NCI-H69 (cell line): ENCODE results near the gene COL23A1.
A peak's percentile ranks its signal among the peaks of the same experiment; 100 is the strongest.

Experiments used
- DNase-seq: peaks from one replicate; lab custom pipeline; 2025; lab: John Stamatoyannopoulos, UW

COL23A1 gene

GRCh38 chr5:178434851-178435250 is 155.3 kb downstream of the COL23A1 start:
- peak; percentile 33 for DNase-seq

- no peak for DNase-seq
Observed at GRCh38 chr5:178434016-178434761, 156.0 kb downstream of the COL23A1 start.

- no peak for DNase-seq
Observed at GRCh38 chr5:178433273-178433775, 156.9 kb downstream of the COL23A1 start.

GRCh38 chr5:178432421-178433272 is 157.5 kb downstream of the COL23A1 start:
- no peak for DNase-seq

GRCh38 chr5:178431782-178432165 is 158.4 kb downstream of the COL23A1 start:
- DNase-seq = no peak

GRCh38 chr5:178431063-178431781 is 159.0 kb downstream of the COL23A1 start:
- no peak for DNase-seq

- no peak for DNase-seq
Observed at GRCh38 chr5:178430186-178431062, 159.8 kb downstream of the COL23A1 start.

GRCh38 chr5:178429491-178430185 is 160.6 kb downstream of the COL23A1 start:
- DNase-seq = no peak

DNA sequence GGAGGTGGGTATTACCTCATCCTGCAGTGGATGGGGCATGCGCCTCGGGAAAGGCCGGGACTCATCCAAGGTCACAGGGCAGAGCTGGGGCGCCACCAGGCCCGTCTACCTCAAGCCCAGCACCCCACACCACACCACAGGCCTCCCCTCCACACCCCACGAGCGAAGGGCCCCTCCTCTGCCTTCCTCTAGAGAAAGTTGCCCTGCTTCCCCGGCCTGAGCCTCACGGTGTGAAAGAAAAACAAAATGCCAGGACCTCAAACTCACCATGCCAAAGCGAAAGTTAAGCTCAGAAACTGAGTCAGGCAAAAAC is 161.1 kb downstream of the COL23A1 start:
- DNase-seq = no peak

GRCh38 chr5:178428341-178429155 is 161.6 kb downstream of the COL23A1 start:
- DNase-seq = no peak

DNA sequence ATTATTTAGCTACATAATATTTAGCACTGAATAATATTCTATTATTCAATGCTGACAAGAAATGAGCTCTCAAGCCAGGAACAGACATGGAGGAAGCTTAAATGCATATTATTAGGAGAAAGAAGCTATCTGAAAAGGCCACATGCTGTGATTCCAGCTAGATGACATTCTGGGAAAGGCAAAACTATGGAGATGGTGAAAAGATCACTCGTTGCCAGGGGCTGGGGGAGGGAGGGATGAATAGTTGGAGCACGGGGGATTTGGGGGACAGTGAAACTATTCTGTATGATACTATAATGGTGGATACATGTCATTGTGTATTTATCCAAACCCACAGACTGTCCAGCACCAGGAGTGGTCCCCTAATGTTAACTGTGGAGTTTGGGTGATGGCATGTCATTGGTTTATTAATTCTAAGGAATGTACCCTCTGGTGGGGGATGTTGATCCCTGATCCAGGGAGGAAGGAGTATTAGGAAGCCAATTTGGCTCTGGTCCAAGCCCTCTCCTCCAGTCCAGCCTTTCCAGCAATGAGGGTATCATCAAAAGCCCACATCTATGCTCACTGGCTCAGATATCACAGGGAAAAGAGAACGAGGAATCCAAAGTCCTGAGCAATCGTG is 162.5 kb downstream of the COL23A1 start:
- DNase-seq = no peak

- no peak for DNase-seq
Observed at GRCh38 chr5:178426326-178427130, 163.7 kb downstream of the COL23A1 start.

DNA sequence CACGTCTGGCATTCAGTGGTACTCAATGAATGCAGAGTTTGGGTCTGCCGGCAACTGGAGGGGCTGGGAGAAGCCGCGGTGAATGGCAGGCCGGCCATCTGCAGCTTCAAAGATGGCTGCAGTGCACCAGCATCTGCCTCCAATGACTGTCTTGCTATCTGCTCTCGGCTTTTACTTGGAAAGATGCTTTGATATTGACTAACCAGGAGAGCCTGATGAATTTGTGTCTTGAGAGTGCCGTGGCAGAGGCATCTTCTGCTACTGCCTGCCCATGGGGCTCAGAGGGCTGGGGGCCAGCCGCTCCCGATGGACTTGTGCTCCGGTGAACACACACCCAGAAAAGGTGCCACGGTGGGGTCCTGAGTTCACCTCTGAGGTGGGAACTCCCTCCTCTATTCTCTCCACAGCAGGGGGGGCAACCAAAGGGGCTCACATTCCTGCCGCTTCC is 164.5 kb downstream of the COL23A1 start:
- no peak for DNase-seq

- no peak for DNase-seq
Observed at GRCh38 chr5:178424810-178425177, 165.4 kb downstream of the COL23A1 start.

- DNase-seq = no peak
Observed at GRCh38 chr5:178423901-178424809, 166.0 kb downstream of the COL23A1 start.

DNA sequence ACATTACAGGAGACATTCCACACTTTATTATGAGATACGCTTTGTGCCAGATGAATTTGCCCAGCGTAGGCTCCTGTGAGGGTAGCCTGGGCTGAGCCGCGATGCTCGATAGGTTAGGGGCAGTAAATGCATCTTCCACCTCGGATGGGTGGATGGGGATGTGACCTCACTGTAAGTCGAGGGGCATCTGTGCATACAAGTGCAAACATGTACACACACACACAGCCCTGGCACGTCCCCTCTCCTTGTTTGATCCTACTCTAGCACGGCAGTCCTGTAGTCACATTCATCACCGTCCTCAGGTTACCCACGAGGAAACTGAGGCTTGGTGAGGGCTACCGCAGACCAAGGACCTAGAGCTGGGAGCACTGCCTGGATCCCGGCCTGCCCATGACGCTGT is 166.8 kb downstream of the COL23A1 start:
- no peak for DNase-seq

DNA sequence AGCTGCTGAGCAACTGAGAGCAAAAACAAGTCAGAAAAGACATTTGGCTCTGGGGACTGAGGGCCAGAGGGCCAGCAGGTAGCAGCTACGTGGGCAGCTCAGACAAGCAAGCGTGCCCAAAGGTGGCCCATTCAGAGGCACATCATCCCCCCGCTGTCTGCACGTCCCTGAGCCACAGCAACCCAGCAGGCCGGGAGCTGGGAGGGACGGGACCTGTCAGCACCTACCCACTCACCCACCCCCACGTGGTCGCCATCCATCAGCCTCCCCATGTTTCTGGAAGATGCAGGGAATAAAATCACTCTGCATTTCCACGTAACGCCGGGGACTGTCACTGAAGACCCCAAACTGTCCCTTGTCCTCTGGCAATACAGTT is 167.8 kb downstream of the COL23A1 start:
- no peak for DNase-seq
